Hematopoietic multipotent progenitor cell treated with erythropoietin and hydrocortisone succinate and interleukin-3 and kit ligand, for 8 days (in vitro differentiated cells): ENCODE data around the gene RNF224.
A peak's percentile ranks its signal among the peaks of the same experiment; 100 is the strongest.

ENCODE experiments used
- DNase-seq: peaks from one replicate; pipeline ENCODE4 v3.0.0-alpha.2; 2015

The RNF224 gene

DNA sequence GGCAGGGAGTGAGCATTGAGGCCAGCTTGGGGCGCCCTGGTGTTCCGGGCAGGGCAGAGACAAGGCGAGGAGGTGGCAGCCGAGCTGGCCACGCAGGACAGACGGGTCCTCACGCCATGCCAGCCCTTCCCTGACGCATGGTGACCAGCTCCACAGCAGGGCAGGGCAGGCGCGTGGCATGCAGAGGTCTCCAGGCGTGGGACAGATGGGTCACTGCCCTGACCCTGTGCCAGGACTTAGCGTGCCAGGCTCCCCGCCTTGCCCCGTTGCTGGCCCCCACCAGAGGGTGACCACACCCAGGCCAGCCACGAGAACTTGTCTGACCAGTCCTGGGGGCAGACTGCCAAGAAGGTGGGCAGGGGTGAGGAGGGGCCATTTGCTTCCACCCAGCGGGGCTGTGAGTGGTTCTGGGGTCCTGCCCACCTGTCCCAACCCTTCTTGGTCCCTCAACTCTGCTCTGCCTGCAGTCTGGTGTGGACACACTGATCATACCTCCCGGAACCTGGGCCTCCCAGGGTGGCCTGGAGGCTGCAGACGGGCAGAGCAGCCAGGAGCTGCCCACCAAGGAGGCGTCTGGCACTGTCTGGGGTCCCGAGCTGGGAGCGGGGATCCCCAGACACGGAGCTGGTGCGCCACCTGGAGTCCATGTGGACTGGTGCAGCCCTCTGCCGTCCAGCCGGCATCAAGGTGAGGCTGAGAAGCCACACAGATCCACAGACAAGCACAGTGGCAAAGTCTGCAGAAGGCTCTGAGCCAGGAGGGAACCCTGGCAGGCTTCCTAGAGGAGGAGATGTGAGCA, at the start of gene RNF224:
RNF224 (plus strand) TSS at position 449 of the 799 bp plus-strand sequence. CDS start 834 bp downstream, outside the sequence.
- peak; percentile 83 for DNase-seq

DNA sequence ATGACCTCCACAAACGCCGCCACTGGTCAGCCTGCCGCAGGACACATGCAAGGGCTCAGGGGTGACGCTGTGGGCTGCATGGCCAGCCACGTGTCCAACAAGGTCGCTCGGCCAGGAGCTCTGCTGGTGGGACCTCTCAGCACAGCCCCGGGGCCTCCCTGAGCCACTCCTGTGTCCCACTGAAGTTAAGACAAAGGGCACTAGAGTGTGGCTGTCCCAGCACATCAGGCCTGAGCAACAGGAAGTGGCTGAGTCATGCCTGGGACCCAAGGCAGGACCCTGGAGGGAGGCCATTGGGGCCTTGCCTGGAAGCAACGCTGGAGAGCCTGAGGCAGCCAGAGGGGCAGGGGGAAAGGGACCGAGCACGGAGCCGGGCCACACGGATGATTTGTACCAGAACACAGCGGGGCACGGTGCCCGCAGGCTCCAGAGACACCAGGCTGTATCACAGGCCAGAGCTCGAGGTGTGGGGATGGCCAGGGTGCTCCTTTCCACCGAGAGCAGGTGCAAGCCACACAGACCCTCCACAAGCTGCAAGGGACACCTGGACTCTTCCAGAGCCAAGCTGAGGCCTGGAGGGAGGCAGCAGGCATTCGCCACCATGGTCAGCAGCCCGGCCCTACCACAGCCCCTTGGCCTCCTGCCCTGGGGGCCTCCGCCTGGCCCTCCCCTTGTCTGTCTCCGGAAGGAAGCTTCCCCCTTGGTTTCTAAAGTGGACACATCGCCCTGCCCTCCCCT, 48.9 kb upstream of the RNF224 start:
- DNase-seq, result no peak

DNA sequence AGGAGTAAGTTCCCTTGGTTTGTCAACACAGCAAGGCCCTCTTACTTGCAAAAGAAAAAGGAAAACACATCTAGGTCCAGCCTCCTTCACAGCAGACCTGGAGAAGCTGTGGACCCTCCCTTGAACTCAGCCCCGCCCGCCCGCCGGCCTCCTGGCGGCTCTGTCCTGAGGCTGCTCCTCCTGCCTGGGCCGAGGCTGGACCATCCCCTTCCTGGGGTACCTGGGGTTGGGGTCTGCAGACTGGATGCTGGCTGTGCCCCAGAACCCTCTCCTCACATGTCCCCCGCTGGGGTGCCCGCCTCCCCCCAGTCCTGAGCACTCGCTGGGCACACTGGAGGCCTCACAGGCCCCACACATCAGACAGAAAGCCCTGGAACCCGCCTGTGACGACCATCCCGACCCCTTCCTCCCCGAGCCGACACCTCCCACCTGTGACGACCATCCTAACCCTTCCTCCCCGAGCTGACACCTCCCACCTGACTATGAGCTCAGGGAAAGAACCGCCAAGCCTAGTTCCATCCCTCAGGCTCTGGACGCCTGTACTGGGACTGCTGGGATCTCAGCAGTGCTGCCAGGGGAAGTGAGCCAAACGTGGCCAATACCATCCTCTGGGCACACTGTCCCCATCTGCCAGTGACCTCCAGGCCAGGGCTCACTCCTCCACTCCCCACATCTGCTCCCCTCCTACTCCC, 48.2 kb upstream of the RNF224 start:
- no peak for DNase-seq

DNA sequence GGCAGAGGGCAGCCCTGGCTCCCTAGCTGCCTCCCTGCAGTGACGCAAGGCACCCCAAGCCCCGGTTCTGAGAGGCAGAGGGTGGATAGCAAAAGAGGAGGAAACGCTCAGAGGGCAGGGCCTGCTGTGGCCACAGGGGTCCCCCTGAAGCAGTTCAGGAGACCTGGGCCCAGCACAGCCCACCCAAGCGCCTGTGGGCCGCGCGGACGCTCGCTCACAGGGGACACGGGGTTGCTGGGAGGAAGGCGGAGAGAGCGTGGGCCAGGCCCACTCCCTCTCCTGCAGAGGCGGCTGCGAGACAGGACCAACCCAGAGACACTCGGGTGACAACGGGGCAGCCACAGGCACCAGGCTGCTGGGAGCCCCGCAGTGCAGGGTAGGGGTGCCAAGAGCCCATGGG, 47.5 kb upstream of the RNF224 start:
- no peak for DNase-seq

DNA sequence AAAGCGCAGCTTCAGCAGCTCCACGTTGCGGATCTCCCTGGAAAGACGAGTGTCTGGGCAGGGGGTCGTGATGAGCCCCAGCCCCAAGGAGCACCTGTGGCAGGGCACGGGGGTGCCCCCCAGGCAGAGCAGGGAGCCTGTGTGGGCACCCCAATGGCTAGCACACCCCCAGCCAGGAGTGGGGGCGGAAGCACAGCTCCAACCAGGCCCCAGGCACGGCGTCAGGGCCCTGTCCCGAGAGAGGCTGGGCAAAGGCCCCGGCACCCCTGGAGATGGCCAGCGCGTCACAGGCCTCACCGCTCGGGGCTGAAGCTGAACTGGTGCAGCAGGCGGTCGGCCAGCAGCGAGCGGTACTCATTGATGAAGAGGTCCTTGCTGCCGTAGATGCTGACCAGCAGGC, 46.8 kb upstream of the RNF224 start:
- DNase-seq, result no peak

DNA sequence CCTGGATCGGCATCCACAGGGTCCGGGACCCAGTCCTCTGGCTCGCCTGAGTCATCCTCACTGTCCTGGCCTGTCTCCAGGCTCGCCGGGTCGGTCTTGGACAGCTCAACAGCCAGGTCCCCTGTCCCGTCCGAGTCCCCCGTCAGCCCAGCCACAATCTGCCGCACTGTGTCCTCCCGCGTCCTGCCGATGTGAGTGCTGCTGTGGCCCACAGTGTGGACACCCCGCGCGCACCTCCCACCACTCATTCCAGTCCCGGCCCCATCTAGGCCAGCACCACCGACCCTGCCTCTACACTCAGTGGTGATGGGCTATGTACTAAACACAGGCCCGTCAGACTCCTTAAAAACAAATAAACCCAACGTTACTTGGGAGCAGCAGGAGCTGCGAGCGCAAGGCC, 45.6 kb upstream of the RNF224 start:
- DNase-seq, result no peak

DNA sequence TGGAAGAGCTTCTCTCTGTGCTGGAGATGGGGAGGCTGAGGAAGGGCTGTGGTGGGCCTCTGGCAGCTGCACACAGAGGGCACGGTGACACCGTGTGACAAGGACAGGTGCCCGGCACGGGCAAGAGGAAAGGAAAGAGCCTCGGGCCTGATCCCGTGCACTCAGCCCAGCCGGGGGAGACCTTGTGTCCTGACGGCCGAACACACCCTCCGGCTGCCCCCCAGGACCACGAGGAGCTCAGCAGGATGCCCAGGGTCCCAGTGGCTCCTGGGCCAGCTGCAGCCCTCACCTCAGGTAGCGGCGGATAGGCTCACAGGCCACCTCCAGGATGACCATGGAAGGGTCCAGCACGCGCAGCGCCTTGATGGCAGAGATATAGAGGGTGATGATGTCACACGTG, 44.5 kb upstream of the RNF224 start:
- no peak for DNase-seq

DNA sequence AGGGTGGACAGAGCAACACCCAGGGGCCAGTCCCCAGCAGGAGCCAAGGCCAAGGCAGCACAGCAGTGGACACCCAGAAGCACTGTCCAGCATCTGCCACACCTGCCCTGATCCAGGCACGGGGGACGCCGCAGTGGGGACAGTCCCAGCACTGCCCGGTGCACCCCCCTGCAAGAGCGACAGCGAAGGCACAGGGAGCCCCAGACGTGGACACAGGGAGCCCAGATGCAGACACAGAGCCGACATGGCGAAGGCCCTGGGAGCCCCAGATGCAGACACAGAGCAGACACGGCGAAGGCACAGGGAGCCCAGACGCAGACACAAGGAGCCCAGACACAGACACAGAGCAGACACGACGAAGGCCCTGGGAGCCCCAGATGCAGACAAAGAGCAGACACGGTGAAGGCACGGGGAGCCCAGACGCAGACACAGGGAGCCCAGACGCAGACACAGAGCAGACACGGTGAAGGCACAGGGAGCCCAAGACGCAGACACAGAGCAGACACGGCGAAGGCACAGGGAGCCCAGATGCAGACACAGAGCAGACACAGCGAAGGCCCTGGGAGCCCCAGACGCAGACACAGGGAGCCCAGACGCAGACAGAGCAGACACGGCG, 43.2 kb upstream of the RNF224 start:
- DNase-seq, result no peak

DNA sequence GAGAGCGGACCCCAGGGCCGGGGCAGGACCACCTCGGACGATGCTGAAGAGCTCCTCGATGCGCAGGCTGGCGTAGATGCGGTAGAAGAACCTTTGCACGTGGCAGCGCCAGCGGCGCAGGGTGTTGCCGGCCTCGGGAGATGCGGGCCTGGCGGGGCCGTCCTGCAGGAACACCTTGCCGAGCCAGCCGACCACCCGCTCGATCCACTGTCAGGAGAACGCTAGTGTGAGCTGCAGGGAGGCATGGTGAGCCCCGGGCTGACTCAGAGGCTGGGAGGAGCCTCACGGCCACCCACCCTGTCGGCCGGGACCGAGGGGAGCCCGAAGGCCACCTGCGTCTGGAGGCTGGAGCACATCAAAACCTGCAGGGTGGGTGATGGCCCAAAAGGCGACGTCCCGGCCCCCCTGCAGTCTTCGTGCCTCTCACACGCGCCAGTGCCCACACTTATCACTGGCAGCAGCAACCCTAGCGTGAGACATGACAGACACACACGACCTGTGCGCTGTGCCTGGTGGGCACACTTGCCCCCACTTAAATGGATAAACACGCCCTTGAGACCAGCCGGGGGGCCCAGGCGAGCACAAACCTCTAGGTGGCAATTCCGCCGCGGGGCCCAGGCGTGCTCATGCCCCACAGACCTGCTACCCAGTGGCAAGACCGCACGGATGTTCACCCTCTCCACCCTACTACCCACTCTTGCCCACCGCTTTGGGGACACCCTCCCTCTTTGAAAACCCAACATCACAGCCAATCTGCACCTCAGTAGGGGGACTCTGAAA, 42.2 kb upstream of the RNF224 start:
- DNase-seq, result no peak

DNA sequence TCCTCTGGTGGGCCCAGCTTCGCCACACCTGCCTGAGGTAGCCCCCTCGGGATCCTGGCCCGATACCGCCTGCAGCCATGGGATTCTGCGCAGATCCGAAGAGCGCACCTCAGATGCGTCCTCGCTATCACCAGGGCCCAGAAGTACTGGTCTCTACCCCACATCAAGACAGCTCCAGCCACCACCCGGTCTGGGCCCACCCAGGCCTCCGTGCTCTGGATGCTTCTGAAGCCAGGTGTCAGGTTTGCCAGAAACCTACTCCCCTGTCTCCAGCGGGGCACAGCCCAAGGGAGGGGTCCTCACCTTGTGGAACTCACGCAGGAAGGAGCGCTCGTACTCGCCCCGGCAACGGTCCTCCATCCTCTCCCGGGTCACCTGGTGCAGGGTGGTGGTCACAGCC, 41.4 kb upstream of the RNF224 start:
- no peak for DNase-seq

DNA sequence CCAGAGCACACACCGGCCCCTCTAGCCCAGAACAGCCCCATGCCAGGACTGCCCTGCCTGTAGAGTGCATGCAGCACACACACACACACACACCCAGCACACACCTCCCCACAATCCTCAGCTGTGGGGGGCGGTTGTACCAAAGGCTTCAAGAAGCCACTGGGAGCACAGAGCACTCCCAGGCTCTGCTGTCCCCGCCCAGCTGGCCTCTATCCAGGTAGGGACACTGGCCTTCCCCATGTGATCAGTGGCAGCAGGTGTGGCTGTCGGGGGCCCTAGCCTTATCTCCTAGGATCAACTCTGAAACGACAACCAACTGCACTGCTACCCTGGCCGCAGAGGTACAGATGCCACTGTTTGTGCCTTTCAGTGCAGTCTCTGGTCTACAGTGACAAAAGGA, 40.9 kb upstream of the RNF224 start:
- peak; percentile 59 for DNase-seq

DNA sequence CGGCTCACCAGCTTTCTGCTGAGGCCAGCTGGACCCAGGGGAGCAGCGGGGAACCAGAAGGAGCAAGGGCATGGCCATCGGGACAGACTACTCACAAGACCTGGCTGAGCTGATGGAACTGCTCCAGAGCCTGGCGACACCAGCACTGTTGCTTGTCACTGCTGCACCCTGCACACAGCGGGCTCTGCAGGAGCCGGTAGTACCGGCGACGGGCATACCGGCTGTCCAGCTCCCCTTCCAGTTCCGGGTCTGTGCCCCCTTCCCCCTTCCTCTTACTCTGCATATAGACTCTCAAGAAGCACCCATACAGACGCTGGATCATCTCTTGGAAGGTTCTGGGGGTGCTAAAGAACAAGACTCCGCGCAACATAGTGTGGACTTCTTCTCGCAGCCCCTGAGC, 39.9 kb upstream of the RNF224 start:
- no peak for DNase-seq

DNA sequence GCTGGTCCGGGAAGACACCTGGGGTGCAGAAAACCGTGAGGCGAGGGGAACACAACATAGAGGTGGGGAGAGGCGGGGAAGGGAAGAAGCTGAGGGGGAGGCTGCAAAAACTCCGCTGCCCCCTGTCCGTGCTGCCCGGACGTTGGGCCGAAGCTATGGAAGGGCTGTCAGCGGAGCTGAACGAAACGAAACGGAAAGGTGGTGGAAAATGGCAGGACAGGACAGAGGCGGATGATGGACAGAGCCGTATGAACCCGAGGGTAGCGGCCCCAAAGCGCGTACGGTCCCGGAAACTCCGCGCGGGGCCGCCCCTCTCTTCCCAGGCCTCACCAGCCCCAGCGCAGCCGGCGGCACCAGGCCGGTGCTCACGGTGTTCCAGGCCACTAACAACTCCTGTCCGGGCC, 39.2 kb upstream of the RNF224 start:
- no peak for DNase-seq

DNA sequence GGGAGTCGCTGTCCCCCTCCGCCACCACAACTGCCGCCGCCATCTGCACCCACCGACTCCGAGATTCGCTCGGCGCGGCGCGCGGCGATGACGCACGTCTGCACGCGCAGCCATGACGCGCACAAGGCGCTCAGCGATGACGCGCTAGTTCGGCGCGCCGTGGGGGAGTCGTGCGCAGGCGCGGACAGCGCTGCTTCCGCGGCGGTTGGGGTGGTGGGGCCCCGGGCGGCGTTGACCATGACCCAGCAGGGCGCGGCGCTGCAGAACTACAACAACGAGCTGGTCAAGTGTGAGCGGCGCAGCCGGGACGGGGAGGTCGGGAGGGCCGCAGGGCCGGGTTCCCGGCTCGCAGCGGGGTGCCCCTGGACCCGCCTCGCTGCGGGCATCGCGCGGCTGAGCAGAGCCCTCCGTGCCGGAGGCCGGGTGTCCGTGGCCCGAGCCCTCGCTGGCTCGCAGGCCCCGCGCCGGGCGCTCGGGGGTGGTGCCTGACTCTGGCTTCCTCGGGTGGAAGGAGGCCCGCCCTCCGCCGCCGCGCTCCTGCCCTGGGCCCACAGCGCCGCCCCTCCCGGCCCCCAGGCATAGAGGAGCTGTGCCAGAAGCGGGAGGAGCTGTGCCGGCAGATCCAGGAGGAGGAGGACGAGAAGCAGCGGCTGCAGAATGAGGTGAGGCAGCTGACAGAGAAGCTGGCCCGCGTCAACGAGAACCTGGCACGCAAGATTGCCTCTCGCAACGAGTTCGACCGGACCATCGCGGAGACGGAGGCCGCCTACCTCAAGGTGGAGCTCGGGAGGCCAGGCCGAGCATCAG, 38.6 kb upstream of the RNF224 start, which contains the start of the genes ANAPC2 and SSNA1:
ANAPC2 (minus strand) TSS at position 71 of the 807 bp plus-strand sequence; CDS start at position 43, 28 bp downstream.
SSNA1 (plus strand) TSS at position 187 of the 807 bp plus-strand sequence; CDS start at position 238, 51 bp downstream.
- DNase-seq, result peak; percentile 92

DNA sequence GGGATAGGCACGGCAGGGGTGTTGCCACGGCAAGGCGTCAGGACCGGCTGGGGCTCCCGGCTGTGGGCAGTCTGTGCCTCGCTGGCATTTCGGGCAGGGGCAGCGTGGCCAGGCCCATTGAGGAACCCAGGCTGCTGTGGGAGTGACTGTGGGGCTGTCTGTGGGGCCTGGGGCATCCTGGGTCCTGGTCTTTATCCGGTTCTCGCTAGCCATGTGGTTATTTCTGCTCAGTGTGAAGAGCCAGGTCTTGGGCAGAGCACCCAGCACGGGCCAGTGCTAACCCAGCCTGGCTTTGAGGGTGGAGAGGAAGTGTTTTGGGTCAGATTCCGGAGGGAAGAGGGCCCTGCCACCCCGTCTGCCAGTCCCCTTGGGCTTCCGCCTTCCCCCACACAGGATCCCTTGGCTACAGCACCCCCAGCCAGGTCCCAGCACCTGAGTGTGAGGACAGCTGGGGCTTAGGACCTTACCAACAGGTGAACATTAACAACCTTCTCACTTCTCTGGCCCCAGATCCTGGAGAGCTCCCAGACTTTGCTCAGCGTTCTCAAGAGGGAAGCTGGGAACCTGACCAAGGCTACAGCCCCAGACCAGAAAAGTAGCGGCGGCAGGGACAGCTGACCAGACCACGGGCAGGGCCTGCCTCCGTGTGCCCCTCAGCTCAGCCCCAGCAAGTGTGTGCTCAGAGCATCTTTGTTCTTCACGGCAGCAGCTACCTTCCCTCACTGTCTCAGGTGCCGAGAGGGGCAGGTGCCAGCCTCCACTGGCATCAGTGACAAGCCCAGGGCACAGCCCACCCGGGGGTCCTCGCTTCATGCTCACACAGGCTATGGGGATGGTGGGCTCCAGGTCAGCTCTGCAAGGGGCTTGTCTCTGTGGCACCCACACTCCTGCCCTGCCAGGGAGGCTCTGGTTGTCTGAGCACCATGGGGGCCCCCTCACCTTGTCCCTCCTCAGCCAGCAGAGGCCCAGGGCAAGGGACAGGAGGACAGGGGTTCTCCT, 37.7 kb upstream of the RNF224 start:
- no peak for DNase-seq

DNA sequence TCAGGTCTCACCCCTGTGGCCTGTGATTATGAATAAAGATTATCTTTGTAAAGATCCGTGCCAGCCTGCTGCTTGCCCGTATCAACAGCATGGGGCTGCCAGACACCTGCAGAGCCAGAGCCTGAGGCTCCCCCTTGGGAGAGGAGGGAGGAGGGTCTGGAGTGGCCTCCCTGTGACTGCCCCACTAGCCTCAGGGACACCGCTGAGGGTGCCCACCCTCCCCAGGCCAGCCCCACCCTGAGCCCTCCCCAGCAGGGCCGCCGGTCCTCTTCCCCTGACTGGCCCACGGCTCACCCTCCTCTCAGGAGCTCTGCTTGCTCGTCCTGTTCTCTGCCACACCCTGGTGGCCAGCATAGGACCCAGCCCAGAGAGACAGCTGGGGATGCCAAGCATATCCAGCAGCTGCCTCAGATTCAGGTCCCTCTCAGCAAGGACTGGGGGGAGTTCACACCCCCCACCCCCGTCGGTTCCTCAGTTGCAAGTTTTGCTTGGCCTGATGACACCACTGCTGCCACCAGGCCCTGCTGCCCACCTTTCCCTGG, 36.9 kb upstream of the RNF224 start:
- no peak for DNase-seq

DNA sequence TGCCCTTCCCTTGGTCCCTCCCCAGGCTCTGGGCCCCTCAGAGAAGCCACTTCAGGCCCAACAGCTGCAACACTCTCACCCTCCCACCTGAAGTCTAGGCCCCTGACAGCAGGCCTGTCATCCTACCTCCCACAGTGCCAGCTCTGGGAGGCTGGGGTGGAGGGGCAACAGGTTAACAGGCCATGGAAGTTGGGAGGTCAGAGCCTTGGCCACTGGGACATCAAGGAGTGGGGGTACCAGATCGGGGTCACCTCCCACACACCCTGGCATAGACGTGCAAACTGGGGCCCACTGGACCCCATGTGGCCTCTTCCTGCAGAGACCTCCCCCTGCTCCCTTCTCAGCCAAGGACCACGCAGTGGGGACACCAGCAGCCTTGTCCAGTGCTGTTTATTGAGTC, 36.1 kb upstream of the RNF224 start:
- DNase-seq, result no peak

DNA sequence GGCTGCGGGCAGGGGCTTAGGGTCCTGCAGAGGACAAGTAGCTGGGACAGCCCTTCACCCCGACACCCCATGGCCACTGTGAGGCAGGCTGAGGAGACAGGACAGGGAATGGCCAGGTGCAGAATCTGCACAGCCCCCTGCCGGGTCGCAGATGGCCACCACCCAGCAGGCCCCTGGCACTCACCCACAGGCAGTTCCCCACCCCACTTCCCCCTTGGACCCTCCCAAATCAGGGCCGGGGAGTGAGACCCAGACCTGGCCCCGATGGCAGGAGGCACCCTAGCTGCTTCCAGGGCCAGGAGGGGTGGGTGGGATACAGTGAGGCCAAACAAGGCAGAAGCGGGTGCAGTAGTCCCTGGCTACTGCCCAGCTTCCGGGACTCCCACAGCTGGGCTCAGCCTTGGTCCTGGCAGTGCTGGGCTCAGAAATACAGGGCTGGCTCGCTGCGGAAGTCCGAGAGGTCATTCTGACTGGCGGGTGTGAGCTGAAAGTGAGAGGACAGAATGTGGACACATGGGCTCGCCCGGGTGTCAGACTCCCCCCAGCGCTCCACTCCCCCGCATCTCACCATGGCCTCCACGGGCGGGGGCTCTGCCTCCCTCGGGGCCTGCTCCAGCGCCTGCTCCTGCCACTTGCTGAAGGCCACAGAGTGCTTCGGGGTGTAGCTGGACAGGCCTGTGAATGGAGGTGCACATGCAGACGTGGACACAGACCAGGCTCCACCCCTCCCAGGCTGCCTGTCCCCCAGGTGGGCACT, 35.4 kb upstream of the RNF224 start:
- no peak for DNase-seq

DNA sequence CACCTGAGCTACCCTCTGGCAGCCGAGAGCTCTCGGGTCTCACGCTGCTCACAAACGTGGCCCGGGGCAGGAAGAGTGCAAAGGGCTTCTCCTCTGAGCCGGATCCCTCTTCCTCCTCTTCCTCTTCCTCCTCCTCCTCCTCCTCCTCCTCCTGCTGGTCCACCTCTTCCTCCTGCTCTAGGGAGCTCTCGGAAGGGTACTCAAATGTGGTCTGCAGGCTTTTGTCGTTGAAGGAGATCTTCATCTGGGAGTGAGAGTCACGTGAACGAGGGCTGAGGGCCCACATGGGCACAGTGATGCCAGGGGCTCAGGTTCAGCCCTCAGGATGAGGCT, 34.9 kb upstream of the RNF224 start:
- DNase-seq, result no peak
